LHCN-M2 (cell line): ENCODE results near the gene PACS2. TPM values are rescaled to one million over a fixed set of nuclear protein-coding genes. Genes with fewer than 3 reads are reported as not detected.
A peak's percentile ranks its signal among the peaks of the same experiment; 100 is the strongest.
"Not testable (repeated sequence)": the region's sequence is repeated elsewhere in the genome, so short reads cannot be mapped to it uniquely, and the experiment has no call there.

Experiments used
- DNase-seq: peaks from one replicate; pipeline ENCODE4 v3.0.0-alpha.2; 2012; ENCODE audit warnings: low read depth
- total RNA-seq: library from RNA; depleted of rRNA; stranded (reverse); fragments of >200 nt; gene quantifications from 2 replicates; pipeline ENCODE4 v1.2.3, GENCODE V29; 2014

Gene PACS2
- total RNA-seq, 1 experiment from 2014 or later = 45.3 TPM

DNA sequence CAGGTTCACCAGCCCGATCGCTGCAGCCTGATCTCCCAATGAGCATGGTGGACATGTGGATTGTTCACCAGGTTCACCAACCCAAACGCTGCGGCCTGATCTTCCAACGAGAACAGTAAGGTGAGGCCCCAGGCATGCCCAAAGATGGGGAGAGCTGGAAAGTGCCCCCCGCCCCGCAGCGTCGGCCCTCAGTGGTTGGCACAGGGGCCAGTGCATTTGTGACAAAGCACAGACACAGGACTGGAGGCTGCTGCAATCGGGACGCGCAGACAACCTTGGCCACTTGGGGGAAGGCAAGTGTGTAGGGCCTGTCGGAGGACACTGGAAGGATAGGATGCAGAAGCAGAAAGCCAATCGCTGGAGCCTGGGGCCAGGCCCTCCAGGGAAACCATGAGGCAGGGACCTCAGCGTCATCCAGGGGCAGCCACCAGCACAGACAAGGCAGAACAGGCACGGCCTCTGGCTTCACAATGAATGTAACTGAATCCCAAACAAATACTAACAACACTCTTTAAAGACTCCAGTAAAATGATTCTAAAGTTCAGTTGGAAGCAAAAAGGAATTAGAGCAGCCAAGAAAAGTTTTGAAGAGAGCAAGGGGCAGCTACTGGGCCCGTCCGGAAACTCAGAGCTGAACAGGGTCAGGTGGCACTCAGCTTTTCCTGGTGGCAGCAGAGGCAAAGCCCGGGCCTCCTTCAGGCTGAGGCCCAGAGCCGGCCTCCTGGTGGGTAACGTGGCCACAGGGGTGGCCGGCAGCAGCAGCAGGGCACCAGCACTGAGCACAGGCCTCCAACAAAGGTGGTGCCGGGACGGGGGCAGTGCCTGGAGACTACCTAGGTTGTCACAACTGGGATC, 27.1 kb upstream of the PACS2 start:
- no peak for DNase-seq

GRCh38 chr14:105288936-105289335, 25.6 kb upstream of the PACS2 start:
- DNase-seq = not testable (repeated sequence)

GRCh38 chr14:105290621-105291346, 23.8 kb upstream of the PACS2 start:
- DNase-seq = no peak

DNA sequence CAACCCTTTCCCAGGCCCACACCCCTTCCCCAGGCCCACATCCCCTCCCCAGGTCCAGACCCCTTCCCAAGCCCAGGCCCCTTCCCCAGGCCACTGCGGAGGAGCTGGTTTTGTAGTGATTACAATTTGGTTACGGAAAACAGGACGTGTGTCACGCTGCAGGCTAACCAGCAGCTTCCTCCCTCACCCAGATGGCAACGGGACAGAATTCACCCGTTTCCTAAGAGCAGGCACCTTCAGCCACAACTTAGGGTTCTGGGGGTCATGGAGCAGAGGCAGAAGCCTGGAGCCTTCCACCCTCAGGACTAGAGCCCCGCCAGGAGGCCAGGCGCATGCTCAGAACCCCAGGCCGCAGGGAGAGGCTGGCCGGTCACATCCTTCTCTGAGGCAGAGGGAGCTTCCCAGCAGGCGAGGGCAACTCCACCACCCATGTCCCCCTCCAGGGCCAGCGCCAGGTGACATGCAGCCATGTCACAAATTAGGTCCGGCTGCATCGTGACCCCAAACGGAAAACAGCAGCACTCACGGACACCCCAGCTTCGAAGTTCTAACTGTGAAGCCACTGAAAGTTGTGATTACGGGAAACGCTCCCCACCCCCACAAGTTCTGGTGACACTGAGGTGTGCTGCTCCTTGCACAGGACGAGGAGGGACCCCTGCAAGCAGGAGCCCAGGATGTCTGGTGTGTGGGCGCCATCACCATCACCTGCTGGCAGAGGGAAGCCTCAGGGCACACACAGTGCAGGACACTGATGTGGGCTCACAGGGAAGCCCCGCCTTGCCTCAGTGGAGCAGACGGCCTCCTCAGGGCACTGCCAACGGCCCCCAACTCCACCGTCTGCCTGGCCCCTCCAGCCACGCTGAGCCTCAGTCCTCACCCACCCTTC, 21.5 kb upstream of the PACS2 start:
- DNase-seq = no peak

- DNase-seq = peak; percentile 34
These were observed 20.4 kb upstream of the PACS2 start for GRCh38 chr14:105294142-105294597.

- not testable (repeated sequence) for DNase-seq
These were observed 17.2 kb upstream of the PACS2 start for GRCh38 chr14:105297311-105297710.

GRCh38 chr14:105299654-105300541, 14.7 kb upstream of the PACS2 start:
- no peak for DNase-seq

DNA sequence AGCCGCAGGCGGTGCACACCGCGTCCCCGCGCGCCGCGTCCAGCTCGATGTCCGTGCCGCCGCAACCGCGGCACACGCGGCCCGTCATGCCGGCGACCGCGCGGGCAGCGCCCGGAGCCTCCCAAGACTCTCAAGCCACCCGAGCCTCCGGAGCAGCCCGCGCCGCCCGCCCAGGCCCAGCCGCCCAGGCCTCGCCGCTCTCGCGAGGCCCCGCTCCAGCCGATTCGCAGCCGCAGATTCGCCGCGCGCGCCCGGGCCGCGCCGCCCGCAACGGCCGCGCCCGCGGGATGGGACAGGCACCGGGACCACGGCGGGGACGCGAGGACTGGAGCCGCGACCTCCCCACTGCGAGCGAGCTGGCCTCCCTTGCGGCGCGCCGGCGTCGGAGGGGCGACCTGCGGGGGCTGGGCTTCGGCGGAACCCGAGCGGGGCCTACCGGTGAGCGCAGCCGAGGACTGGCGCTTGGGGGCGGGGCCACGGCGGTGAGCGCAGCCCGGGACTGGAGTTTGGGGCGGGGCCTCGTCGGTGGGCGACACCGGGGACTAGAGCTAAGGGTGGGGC, 13.9 kb upstream of the PACS2 start, which contains the start of gene BRF1:
Gene BRF1 (minus strand): TSS at position 460 of the 561 bp plus-strand sequence. CDS start 372 bp downstream, at position 88.
- peak; percentile 83 for DNase-seq

GRCh38 chr14:105301103-105301914, 13.2 kb upstream of the PACS2 start:
- peak; percentile 85 for DNase-seq

GRCh38 chr14:105301915-105302249, 12.7 kb upstream of the PACS2 start:
- DNase-seq = not testable (repeated sequence)

- DNase-seq = no peak
These were observed 10.6 kb upstream of the PACS2 start for GRCh38 chr14:105303949-105304348.

GRCh38 chr14:105304565-105304964, 10.0 kb upstream of the PACS2 start:
- no peak for DNase-seq

GRCh38 chr14:105305345-105305744, 9.2 kb upstream of the PACS2 start:
- DNase-seq = no peak

- no peak for DNase-seq
These were observed 8.8 kb upstream of the PACS2 start for GRCh38 chr14:105305791-105306190.

DNA sequence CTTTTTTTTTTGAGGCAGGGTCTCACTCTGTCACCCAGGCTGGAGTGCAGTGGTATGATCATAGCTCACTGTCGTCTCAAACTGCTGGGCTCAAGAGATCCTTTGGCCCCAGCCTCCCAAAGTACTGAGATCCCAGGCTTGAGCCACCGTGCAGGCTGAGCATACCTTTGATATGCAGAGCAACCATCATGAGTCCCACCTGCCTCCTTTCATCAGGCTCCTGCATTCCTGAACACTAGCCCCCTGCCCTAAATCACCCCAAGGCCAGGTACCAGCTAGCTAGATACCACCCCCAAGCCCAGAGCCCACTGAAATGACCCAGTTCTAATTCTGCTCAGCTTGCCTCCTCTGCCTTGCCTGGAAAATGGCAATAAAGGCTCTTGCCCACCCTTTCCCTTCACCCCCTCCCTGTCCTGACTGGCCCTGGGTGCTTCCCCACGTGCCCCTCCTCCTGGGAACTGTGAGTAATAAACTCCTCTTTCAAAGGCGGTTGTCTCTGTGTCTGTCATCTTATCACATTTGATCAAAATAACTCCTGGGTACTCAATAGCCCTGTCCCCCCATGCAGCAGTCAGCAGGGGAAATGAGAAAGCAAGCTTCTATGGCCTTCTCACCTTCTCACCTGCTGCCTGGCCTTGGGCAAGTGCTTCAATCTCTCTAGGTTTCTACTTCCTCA, 7.4 kb upstream of the PACS2 start:
- no peak for DNase-seq

GRCh38 chr14:105309371-105309770, 5.2 kb upstream of the PACS2 start:
- no peak for DNase-seq

DNA sequence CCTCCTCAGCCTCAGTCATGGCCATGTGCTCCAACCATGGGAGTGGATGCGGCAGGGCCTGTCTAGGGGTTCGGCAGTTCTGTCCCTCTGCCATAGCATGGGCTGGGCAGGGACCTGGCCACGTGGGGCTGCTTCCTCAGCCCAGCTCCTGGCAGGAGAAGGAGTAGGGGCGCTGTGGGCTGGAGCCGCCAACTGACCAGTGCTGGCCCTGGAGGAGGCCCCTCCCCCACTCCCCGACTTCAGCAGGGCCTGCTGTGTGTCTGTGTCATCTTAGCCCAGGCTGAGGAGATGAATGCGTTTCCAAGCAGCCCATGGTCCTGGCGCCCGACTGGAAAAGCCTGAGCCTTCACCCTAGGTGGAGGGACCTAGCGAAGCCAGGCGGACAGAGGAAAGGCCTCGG, 2.7 kb upstream of the PACS2 start:
- no peak for DNase-seq

GRCh38 chr14:105312973-105313372, 1.6 kb upstream of the PACS2 start:
- DNase-seq = no peak
